K562 (cell line): ENCODE data around the gene NFYC. TPM values are rescaled to one million over a fixed set of nuclear protein-coding genes. Genes with fewer than 3 reads are reported as not detected.

Source experiments
- BRD4 ChIP-seq: fragments of 200-600 bp; sonication (generic); IDR thresholded peaks from 2 replicates; pipeline ENCODE4 v1.6.1; 2017; ENCODE audit warnings: inconsistent platforms
- FOXK1 ChIP-seq: sonication (generic); formaldehyde crosslinking; IDR thresholded peaks from 2 replicates; pipeline ENCODE4 v1.8.0; 2022; ENCODE audit warnings: missing genetic modification reagents, mild to moderate bottlenecking, borderline replicate concordance
- NR2C1 ChIP-seq, 2 experiments: fragments of 450-650 bp; IDR thresholded peaks; 2 replicates each; pipeline ENCODE4 v1.6.1; 2017; ENCODE audit warnings: mild to moderate bottlenecking in 2 of 2, antibody characterized with exemption in 1 of 2, inconsistent platforms in 1 of 2, missing compliant biosample characterization in 1 of 2, missing genetic modification characterization in 1 of 2
- POU5F1 ChIP-seq: fragments of 150-350 bp; IDR thresholded peaks from 2 replicates; pipeline ENCODE4 v1.6.1; 2014; ENCODE audit warnings: borderline replicate concordance, low read length, low read depth, mild to moderate bottlenecking; ENCODE audit not compliant: partially characterized antibody
- TAL1 ChIP-seq: fragments of 450-650 bp; IDR thresholded peaks from 2 replicates; pipeline ENCODE4 v1.6.1; 2016; ENCODE audit warnings: mild to moderate bottlenecking
- TBL1XR1 ChIP-seq, 2 experiments: IDR thresholded peaks; 2 replicates each; pipeline ENCODE4 v1.6.1; 2012; ENCODE audit warnings: improper control_type of control experiment in 2 of 2, low read length in 2 of 2, mild to moderate bottlenecking in 1 of 2
- TEAD1 ChIP-seq, 2 experiments: fragments of 450-650 bp in 1 of 2; sonication (generic) in 1 of 2; formaldehyde crosslinking; IDR thresholded peaks; 2 replicates each; pipeline versions ENCODE4 v1.4.0 to v1.8.0; 2020 to 2022; ENCODE audit warnings: mild to moderate bottlenecking in 2 of 2, missing genetic modification reagents in 1 of 2
- TFAM ChIP-seq: fragments of 250-450 bp; sonication (Bioruptor Pico); conservative IDR thresholded peaks from 2 replicates; pipeline ENCODE4 v1.5.0; 2021; ENCODE audit warnings: mild to moderate bottlenecking, moderate library complexity
- TRIM28 ChIP-seq: fragments of 450-650 bp; IDR thresholded peaks from 2 replicates; pipeline ENCODE4 v1.6.1; 2017
- ZNF121 ChIP-seq: sonication (generic); formaldehyde crosslinking; conservative IDR thresholded peaks from 2 replicates; pipeline ENCODE4 v1.8.0; 2022; ENCODE audit warnings: missing genetic modification reagents
- ZNF217 ChIP-seq: sonication (generic); formaldehyde crosslinking; IDR thresholded peaks from 2 replicates; pipeline ENCODE4 v1.8.0; 2022; ENCODE audit warnings: mild to moderate bottlenecking, missing genetic modification reagents
- ZNF668 ChIP-seq: fragments of 250-450 bp; sonication (Bioruptor Pico); IDR thresholded peaks from 2 replicates; pipeline ENCODE4 v1.8.0; 2022; ENCODE audit warnings: mild to moderate bottlenecking, inconsistent platforms
- ZNF707 ChIP-seq: fragments of 250-450 bp; sonication (Bioruptor Pico); conservative IDR thresholded peaks from 2 replicates; pipeline ENCODE4 v1.8.0; 2022; ENCODE audit warnings: inconsistent platforms, mild to moderate bottlenecking, moderate library complexity
- polyA plus RNA-seq, 8 experiments: library from polyadenylated mRNA; depleted of rRNA in 4 of 8; stranded (reverse) in 5 of 8; unstranded in 3 of 8; fragments of >200 nt; fragmentation: Nextera tagmentation in 2 of 8; fragmentation: Illumina TruSeq in 1 of 8; extraction: Ambion mirVana in 2 of 8; extraction: Trizol in 1 of 8; gene quantifications; 2 replicates each; pipeline versions ENCODE4 v1.2.1 to v1.2.3, GENCODE V29; 2011 to 2014; ENCODE audit warnings: inconsistent platforms in 1 of 8, missing spikeins in 1 of 8
- total RNA-seq, 7 experiments: library from RNA; depleted of rRNA in 6 of 7; stranded (reverse); fragments of >200 nt in 6 of 7; fragmentation: Illumina TruSeq in 2 of 7; extraction: Trizol in 2 of 7; gene quantifications; 2 replicates each; pipeline versions ENCODE4 v1.2.1 to v1.2.3, GENCODE V29; 2011 to 2021; ENCODE audit warnings: low replicate concordance in 1 of 7
- TF ChIP-seq, protein P1 (sequence below), 2 experiments: fragments of 450-650 bp in 1 of 2; sonication (generic) in 1 of 2; formaldehyde crosslinking; conservative IDR thresholded peaks; 2 replicates each; pipeline versions ENCODE4 v1.4.0 to v1.8.1; 2020 to 2022; ENCODE audit warnings: mild to moderate bottlenecking in 1 of 2, missing genetic modification reagents in 1 of 2
- TF ChIP-seq, protein P2 (sequence below): sonication (generic); formaldehyde crosslinking; IDR thresholded peaks from 2 replicates; pipeline ENCODE4 v1.8.0; 2022; ENCODE audit warnings: missing genetic modification reagents, mild to moderate bottlenecking, moderate library complexity, borderline replicate concordance
- TF ChIP-seq, protein P3 (sequence below), 2 experiments: fragments of 450-650 bp; IDR thresholded peaks; 2 replicates each; pipeline ENCODE4 v1.6.1; 2016
- TF ChIP-seq, protein P4 (sequence below): sonication (generic); formaldehyde crosslinking; IDR thresholded peaks from 2 replicates; pipeline ENCODE4 v1.8.0; 2022; ENCODE audit warnings: missing genetic modification reagents, mild to moderate bottlenecking, borderline replicate concordance
- TF ChIP-seq, protein P5 (sequence below), 3 experiments: IDR thresholded peaks in 2 of 3; conservative IDR thresholded peaks in 1 of 3; 2 replicates each; pipeline ENCODE4 v1.5.1; 2011 to 2012; ENCODE audit warnings: low read length in 3 of 3, mild to moderate bottlenecking in 3 of 3, control low read depth in 2 of 3, improper control_type of control experiment in 1 of 3, inconsistent platforms in 1 of 3, low read depth in 1 of 3, mixed read lengths in 1 of 3, moderate library complexity in 1 of 3; ENCODE audit not compliant: insufficient read depth in 2 of 3

The NFYC gene
- total and polyA plus RNA-seq, 9 of the 15 experiments (the other 6 are each of a cell fraction or from before 2014, with no cell fraction given): 4.8 to 59.8 (median 41.1) TPM

DNA sequence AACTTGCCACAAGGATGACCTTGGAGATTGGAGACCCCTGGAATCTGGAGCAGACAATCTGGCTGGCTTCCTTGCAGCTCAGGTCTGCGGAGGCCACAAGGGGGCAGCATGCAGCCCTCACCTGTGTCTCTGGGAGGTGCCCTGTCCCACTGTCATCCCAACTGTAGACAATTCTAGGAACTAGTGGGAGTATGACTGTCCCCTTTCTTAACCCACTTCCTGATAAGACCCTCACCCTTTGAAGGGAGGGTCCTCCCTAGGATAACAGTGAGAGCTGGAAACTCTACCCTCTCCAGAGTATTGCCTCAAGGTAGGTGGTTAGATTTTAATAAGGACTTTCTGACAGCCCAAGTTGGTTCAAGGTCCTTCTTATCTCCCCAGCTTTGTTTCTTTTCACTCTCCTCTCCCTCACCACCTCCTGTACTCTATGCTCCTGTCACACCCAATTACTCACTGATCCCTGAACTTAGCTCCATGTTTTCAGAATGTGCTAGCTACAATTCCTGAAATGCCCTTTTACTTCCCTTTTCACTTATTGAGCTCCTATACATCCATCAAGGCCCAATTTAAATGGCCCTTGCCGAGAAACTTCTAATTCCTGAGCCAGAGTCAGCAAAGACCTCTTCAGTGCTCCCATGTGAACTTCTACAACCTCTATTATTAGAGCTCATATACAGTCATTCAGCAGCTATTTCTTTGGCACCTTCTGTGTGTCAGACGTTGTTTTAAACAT, 82.9 kb downstream of the NFYC start (continued):
- TF ChIP-seq TEAD1 (CRISPR knock-in tag; IDR thresholded peaks at IDR 0.05) (peak; percentile 5 to 58; a peak in 2 of 4 replicates), TFAM (no peak), POU5F1 (no peak), ZNF668 (0 out of 2 replicates have a peak, but pooled peaks have one; percentile 35), TBL1XR1 (IDR thresholded peaks at IDR 0.05; ENCODE audit: low read length in 2 of 2) (0 out of 4 replicates have a peak, but pooled peaks of 1 of the 2 experiments have one; percentile 28), ZNF217 (CRISPR knock-in tag) (no peak), ZNF121 (CRISPR knock-in tag) (no peak), NR2C1 (IDR thresholded peaks at IDR 0.05) (0 out of 2 replicates have a peak, but pooled peaks have one; percentile 21), NR2C1 (tag; IDR thresholded peaks at IDR 0.05) (0 out of 2 replicates have a peak, but pooled peaks have one; percentile 23), BRD4 (no peak), TAL1 (no peak), FOXK1 (no peak), TRIM28 (peak; percentile 64; the same call in 1 of the 2 replicates), ZNF707 (0 out of 2 replicates have a peak, but pooled peaks have one; percentile 6)
- TF ChIP-seq, protein P1, sequence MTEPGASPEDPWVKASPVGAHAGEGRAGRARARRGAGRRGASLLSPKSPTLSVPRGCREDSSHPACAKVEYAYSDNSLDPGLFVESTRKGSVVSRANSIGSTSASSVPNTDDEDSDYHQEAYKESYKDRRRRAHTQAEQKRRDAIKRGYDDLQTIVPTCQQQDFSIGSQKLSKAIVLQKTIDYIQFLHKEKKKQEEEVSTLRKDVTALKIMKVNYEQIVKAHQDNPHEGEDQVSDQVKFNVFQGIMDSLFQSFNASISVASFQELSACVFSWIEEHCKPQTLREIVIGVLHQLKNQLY (CRISPR knock-in tag; conservative IDR thresholded peaks at IDR 0.05): no peak
- TF ChIP-seq, protein P2, sequence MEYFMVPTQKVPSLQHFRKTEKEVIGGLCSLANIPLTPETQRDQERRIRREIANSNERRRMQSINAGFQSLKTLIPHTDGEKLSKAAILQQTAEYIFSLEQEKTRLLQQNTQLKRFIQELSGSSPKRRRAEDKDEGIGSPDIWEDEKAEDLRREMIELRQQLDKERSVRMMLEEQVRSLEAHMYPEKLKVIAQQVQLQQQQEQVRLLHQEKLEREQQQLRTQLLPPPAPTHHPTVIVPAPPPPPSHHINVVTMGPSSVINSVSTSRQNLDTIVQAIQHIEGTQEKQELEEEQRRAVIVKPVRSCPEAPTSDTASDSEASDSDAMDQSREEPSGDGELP: peak; percentile 63
- TF ChIP-seq, protein P3, sequence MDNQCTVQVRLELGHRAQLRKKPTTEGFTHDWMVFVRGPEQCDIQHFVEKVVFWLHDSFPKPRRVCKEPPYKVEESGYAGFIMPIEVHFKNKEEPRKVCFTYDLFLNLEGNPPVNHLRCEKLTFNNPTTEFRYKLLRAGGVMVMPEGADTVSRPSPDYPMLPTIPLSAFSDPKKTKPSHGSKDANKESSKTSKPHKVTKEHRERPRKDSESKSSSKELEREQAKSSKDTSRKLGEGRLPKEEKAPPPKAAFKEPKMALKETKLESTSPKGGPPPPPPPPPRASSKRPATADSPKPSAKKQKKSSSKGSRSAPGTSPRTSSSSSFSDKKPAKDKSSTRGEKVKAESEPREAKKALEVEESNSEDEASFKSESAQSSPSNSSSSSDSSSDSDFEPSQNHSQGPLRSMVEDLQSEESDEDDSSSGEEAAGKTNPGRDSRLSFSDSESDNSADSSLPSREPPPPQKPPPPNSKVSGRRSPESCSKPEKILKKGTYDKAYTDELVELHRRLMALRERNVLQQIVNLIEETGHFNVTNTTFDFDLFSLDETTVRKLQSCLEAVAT (IDR thresholded peaks at IDR 0.05): peak in 1 of 2 experiments; percentile 54; a peak in 2 of 4 replicates
- TF ChIP-seq, protein P4, sequence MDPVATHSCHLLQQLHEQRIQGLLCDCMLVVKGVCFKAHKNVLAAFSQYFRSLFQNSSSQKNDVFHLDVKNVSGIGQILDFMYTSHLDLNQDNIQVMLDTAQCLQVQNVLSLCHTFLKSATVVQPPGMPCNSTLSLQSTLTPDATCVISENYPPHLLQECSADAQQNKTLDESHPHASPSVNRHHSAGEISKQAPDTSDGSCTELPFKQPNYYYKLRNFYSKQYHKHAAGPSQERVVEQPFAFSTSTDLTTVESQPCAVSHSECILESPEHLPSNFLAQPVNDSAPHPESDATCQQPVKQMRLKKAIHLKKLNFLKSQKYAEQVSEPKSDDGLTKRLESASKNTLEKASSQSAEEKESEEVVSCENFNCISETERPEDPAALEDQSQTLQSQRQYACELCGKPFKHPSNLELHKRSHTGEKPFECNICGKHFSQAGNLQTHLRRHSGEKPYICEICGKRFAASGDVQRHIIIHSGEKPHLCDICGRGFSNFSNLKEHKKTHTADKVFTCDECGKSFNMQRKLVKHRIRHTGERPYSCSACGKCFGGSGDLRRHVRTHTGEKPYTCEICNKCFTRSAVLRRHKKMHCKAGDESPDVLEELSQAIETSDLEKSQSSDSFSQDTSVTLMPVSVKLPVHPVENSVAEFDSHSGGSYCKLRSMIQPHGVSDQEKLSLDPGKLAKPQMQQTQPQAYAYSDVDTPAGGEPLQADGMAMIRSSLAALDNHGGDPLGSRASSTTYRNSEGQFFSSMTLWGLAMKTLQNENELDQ (CRISPR knock-in tag): no peak
- TF ChIP-seq, protein P5, sequence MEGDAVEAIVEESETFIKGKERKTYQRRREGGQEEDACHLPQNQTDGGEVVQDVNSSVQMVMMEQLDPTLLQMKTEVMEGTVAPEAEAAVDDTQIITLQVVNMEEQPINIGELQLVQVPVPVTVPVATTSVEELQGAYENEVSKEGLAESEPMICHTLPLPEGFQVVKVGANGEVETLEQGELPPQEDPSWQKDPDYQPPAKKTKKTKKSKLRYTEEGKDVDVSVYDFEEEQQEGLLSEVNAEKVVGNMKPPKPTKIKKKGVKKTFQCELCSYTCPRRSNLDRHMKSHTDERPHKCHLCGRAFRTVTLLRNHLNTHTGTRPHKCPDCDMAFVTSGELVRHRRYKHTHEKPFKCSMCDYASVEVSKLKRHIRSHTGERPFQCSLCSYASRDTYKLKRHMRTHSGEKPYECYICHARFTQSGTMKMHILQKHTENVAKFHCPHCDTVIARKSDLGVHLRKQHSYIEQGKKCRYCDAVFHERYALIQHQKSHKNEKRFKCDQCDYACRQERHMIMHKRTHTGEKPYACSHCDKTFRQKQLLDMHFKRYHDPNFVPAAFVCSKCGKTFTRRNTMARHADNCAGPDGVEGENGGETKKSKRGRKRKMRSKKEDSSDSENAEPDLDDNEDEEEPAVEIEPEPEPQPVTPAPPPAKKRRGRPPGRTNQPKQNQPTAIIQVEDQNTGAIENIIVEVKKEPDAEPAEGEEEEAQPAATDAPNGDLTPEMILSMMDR (IDR thresholded peaks at IDR 0.05 in 2 of 3, conservative IDR thresholded peaks at IDR 0.05 in 1 of 3; ENCODE audit: insufficient read depth in 2 of 3, low read depth in 1 of 3, low read length in 3 of 3): peak; percentile 93 to 98 (median 94)
